GM19467 (cell line): Measurements from ENCODE around the gene TRIM47.
A peak's percentile ranks its signal among the peaks of the same experiment; 100 is the strongest.

Experiments
- ATAC-seq: cut with Tn5 transposase; IDR thresholded peaks from one replicate; pipeline ENCODE4 v1.9.1; 2021; ENCODE audit warnings: mild to moderate bottlenecking, moderate library complexity; ENCODE audit not compliant: unreplicated experiment

TRIM47 gene

GRCh38 chr17:75909051-75909811 lies 30.9 kb upstream of the TRIM47 start:
- no peak for ATAC-seq

- no peak for ATAC-seq
Observed at GRCh38 chr17:75908201-75908600, 29.8 kb upstream of the TRIM47 start.

DNA sequence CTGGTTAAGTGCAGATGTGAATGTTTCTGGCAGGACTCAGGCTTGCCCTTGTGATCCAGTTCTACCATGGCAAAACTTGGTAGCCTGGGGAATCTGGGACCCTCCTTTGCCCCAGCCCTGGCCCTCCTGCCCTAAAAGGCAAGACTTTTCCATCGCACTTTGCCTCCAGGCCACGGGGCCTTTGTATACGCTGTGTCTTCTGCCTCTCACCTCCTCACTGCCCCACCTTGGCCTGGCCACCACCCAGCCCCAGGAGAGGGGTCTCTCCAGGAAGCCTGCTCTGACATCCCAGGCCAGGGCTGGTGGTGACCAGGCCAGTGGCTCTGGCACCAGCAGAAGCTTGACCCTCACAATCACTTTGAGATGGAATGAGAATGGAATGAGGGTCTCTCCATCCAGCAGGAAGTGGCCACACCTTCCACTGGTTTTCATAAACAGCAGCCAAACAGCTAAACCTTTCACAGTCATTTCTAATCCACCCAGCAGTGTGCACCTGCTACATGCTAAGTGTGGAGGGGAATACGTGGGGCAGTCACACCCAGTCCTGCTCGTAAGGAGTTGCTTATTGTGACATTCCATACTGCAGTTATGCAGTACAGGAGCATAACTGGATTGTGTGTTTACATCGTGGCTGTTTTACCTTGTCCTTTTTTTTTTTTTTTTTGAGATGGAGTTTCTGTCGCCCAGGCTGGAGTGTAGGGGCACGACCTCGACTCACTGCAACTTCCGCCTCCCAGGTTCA lies 27.9 kb upstream of the TRIM47 start:
- no peak for ATAC-seq

DNA sequence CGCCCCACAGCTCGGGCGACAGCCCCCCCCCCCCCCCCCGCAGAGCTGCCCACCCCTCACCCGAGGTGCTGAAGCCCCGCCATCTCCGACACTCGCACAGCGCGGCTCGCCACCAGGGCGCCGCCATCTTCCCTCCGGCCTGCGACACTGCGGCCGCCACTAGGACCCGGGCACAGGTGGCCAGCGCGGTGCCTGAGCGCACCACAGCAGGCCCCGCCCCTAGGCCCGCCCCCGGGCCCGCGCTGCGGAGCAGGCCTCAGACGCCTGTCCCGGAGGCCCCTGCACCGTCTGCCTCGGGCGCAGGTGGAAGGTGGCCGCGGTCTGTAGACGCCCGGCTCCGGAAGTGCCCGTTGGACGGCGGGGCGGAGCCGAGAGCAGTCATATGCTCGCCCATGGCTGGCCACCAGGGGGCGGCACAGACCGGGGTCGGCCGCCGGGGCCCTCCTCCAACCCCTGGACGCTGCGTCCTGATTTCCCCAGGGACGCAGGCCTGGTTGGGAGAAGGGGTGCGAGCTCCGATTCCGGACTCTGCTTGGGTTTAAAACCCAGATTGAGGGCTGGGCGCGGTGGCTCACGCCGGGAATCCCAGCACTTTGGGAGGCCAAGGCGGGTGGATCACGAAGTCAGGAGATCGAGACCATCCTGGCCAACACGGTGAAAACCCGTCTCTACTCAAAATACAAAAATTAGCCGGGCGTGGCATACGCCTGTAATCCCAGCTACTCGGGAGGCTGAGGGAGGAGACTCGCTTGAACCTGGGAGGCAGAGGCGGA lies 26.6 kb upstream of the TRIM47 start, which contains the start of gene MRPL38:
Gene MRPL38, minus strand, starts transcription at position 136 of the 773 bp plus-strand sequence. Its CDS starts 9 bp downstream, at position 127.
- ATAC-seq: peak; percentile 92

- ATAC-seq: no peak
Observed at GRCh38 chr17:75902406-75902805, 24.0 kb upstream of the TRIM47 start.

DNA sequence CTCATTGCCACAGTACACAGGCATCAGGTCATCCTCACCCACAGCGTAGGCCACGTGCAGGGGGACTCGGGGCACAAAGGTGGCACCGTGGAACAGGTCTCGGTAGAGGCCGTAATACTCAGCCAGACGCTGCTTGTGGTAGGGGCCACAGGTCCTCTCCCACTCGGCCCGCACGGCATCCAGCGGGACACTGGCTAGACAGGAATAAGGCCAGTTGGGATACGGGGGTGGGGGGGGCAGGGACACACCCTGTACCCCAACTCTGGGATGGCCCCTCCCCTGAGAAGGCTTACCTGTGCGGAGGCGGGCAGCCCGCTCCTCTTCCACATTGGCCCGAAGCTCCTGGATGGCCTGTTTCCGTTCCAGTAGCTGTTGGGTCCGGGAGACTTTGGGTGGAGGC lies 23.3 kb upstream of the TRIM47 start:
- ATAC-seq: no peak

- no peak for ATAC-seq
Observed at GRCh38 chr17:75900691-75901533, 22.5 kb upstream of the TRIM47 start.

DNA sequence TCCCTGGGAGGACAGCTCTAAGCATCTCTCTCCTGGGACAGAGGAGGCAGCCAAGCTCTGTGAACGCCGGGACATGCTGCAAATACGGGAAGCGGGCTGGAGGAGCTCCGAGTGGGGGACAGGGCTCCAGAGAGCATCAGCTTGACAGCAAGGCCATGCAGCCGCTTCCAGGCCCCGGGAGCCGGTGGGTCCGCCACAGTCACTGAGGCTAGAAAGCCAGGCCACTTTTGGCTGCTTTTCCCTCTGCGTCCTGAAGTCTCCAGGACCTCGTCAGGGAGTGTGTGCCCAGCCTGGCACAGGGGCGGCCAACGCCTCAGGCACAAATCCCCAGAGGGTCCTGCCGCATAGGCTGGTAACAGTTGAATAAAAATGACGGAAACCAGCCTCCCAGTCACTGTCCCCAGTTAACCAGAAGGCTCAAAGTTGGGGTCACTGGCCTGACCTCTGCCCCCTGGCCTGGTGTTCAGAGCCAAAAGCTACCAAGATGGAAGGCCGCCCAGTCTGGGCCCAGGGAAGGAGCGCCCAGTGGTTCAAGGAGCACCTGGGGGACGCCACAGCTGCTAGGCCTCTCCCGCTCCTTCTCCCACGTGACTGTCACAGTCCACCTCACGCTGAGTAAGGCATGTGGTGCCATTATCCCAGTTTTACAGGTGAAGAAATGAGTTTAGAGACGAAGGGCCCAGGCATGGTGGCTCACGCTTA lies 21.5 kb upstream of the TRIM47 start:
- no peak for ATAC-seq

GRCh38 chr17:75899353-75899752 lies 21.0 kb upstream of the TRIM47 start:
- no peak for ATAC-seq

DNA sequence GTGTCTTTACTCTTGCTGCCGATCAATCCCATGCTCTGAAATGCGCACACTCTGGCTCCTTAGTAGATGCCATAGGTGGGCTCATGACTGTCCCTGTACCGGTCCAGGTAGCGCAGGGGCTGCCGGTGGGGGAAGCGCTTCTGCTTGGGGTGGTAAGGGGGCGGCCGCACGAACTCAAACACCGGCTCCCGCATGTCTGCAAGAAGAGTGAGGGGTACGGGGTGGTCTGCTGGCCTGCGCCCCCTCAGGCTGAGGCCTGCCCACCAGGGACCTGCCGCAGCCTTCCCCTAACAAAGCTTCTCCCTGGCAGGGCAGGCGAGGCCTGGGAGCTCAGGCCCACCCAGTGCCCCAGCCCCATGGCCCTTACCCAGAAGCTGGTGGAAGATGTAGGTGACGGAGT lies 20.4 kb upstream of the TRIM47 start:
- ATAC-seq: no peak

- ATAC-seq: no peak
Observed at GRCh38 chr17:75898065-75898464, 19.7 kb upstream of the TRIM47 start.

GRCh38 chr17:75897160-75898019 lies 19.0 kb upstream of the TRIM47 start:
- ATAC-seq: peak; percentile 14

GRCh38 chr17:75896415-75897159 lies 18.2 kb upstream of the TRIM47 start, which contains the start of gene TRIM65:
Gene TRIM65, minus strand, starts transcription at chr17:75896951. Its CDS starts 14 bp downstream, at chr17:75896937.
- ATAC-seq: peak; percentile 44

DNA sequence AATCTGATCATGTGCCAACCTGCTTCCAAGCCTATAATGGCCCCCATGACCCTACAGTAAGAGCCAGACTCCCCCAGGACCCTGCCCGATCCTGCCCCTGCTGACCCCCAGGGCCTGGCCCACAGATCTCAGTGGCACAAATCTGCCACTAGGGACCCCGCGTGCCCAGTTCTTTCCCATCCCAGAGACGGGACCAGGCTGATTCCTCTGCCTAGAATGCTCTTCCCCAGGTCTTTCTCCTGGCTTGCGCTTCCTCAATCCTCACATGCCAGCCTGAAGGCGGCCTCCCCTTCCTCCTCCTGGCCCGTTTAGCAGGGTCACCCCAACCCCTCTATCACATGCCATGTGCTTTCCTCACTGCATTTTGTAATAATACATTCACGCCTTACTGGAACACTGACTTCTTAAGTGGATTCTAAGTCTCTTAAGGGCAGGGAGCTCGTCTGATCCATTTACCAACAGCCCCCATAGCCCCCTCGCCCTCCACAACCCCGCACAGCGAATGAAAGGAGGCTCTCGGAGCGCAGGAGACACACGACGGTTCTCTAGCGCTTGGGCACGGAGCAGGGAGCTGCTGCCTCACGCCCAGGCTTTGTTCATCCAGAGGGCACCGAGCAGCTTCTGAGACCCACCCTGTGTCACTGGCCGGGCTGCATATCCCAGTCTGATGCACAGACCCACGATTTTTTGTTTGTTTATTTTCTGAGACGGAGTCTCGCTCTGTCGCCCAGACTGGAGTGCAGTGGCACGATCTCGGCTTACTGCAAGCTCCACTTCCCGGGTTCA lies 17.2 kb upstream of the TRIM47 start:
- ATAC-seq: no peak

DNA sequence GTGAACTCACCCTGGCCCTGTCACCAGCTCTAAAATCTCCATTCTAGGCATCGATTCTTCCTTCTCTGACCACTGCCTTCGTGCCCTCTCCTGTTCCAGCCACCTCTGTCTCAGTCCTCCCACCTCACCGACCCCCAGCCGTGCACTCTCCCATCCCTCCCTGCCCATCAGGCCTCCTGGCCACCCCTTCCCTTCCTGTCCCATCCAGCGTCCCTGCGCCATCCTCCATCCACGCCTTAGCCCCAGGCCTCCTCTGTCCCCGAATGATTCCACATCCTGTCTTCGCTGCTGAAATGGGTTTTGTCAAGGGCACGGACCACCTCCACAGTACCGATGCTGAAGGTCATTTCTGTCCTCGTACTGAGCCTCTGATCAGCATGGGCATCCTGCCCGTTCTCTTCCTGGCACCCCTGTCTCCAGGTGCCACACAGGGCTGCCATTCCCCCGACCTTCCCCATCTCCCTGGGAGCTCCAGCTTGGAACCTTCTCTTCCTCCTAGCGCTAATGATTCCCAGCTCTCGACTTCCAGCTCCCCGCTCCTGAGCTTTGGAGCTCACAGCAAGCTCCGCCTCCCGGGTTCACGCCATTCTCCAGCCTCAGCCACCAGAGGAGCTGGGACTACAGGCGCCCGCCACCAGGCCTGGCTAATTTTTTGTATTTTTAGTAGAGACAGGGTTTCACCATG lies 15.8 kb upstream of the TRIM47 start:
- ATAC-seq: no peak

DNA sequence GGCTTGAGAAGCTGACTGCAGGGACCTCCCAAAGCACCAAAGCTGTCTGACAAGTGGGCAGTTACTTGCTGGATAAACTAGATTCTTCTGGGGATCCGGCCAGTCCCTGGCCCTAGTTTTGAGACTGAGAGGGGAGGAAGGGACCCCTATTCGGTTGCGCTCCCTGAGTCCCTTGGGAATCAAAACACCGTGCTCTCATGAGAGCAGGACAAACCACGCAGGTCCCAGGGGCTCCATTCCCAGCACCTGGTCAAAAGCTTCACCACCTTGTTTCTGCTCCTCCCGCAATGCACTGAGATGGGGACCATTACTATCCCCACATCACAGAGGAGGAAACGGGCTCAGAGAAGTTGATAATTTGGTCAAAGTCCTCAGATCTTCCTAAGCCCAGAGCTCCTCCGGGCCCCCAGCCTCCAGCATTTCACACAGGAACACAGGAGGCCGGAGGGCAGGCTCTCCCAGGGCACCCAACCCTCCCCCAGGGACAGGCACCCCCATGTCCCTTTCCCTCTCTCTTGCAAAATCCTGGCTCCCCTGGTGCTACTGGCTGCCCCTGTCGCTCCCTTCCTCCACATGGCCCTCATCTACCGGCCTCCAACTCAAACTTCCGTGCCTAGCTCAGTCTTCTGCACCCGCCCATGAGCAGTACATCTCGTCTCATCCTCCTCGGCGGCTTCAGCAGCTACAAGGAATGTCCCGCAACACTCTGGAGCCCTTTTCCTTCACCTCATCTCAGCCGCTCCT lies 15.1 kb upstream of the TRIM47 start:
- ATAC-seq: no peak
